Amniotic stem cell (primary cell): ENCODE measurements around the gene FDX2.
"Not testable (repeated sequence)": the region's sequence is repeated elsewhere in the genome, so short reads cannot be mapped to it uniquely, and the experiment has no call there.

Source experiments
- DNase-seq: peaks from one replicate; lab custom pipeline; 2025; lab: John Stamatoyannopoulos, UW

The FDX2 gene

DNA sequence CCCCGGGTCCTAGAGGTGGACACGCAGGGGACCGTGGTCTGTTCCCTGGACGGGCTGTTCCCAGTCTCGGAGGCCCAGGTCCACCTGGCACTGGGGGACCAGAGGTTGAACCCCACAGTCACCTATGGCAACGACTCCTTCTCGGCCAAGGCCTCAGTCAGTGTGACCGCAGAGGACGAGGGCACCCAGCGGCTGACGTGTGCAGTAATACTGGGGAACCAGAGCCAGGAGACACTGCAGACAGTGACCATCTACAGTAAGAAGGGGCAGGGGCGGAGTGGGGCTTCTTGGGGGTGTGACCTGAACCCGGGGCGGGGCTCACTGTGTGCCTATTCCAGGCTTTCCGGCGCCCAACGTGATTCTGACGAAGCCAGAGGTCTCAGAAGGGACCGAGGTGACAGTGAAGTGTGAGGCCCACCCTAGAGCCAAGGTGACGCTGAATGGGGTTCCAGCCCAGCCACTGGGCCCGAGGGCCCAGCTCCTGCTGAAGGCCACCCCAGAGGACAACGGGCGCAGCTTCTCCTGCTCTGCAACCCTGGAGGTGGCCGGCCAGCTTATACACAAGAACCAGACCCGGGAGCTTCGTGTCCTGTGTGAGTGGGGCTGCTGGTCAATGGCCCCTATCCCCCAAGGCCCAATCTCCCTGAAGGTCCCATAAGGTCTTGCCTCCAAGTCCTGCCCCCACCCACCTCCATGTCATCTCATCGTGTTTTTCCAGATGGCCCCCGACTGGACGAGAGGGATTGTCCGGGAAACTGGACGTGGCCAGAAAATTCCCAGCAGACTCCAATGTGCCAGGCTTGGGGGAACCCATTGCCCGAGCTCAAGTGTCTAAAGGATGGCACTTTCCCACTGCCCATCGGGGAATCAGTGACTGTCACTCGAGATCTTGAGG is 31.5 kb downstream of the FDX2 start:
- DNase-seq, result no peak

DNA sequence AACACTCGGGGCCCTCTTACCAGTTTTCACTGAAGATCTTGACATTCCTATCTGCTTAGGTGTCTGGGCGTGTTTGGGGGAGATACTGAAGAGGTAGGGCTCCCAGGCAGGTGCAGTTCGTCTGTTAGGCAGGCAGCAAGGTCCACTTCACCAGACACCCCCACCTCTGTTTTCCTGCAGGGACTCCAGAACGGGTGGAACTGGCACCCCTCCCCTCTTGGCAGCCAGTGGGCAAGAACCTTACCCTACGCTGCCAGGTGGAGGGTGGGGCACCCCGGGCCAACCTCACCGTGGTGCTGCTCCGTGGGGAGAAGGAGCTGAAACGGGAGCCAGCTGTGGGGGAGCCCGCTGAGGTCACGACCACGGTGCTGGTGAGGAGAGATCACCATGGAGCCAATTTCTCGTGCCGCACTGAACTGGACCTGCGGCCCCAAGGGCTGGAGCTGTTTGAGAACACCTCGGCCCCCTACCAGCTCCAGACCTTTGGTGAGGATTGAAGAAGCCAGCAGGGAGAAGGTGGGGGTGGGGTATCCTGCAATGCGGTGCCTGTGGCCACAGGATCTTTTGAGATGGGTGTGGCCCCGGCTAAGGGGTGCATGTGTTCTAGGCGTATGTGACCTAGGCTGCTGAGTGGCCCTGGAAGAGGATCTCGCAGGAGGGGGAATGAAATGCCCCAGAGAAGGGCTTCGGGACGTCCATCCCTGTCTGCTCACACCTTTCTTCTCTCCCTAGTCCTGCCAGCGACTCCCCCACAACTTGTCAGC is 32.3 kb downstream of the FDX2 start:
- no peak for DNase-seq

DNA sequence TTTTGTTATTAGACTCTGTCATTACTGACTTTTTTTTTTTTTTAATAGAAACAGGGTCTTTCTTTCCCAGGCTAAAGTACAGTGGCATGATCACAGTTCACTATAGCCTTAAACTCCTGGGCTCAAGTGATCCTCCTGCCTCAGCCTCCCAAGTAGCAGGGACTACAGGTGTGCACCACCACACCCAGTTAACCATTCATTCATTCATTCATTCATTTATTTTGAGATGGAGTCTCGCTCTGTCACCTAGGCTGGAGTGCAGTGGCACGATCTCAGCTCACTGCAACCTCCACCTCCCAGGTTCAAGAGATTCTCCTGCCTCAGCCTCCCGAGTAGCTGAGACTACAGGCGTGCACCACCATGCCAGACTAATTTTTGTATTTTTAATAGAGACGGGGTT is 33.8 kb downstream of the FDX2 start:
- DNase-seq, result not testable (repeated sequence)

DNA sequence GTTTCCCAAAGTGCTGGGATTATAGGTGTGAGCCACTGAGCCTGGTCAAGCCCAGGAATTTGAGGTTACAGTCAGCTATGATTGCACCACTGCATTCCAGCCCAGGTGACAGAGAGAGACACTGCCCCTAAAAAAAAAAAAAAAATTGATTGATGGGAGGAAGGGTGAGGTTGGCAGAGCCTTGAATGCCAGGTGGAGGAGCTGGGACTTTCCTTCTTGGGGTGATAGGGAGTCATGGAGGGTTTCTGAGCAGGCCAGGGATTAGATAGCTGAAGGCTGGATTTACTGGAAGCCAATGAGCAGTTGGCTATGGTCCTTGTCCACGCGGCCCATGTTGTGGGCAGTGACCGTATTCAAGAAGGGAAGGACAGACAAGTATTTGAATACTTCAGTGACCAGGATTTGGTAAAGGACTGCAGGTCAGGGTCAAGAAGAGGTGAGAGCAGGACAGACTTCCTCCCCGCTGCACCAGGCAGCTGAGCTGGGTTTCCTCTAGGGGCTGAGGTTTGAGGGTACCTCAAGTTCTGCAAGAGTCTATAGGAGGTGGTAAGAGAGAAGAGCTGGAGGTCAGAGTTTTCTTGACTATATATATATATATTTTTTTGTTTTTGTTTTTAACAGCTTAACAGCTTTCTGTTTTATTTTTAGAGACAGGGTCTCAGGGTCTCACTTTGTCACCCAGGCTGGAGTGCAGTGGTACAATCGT is 35.9 kb downstream of the FDX2 start:
- no peak for DNase-seq

DNA sequence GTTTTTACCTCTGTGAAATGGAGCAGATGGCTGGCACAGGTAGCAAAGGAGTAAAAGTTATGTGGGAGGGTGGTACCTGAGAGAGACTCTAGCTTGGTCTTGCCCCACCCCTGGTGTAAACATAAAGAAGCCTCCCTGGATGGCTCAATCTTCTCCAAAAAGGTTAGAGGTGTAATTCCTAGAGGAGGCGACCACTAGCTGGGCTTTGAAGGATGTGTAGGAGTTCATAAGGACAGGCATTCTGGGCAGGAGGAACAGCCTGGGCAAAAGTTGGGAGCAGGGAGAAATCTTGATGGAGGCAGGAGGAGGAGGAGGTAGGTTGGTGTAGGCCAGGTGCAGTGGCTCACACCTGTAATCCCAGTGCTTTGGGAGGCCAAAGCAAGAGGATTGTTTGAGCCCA is 36.9 kb downstream of the FDX2 start:
- no peak for DNase-seq

DNA sequence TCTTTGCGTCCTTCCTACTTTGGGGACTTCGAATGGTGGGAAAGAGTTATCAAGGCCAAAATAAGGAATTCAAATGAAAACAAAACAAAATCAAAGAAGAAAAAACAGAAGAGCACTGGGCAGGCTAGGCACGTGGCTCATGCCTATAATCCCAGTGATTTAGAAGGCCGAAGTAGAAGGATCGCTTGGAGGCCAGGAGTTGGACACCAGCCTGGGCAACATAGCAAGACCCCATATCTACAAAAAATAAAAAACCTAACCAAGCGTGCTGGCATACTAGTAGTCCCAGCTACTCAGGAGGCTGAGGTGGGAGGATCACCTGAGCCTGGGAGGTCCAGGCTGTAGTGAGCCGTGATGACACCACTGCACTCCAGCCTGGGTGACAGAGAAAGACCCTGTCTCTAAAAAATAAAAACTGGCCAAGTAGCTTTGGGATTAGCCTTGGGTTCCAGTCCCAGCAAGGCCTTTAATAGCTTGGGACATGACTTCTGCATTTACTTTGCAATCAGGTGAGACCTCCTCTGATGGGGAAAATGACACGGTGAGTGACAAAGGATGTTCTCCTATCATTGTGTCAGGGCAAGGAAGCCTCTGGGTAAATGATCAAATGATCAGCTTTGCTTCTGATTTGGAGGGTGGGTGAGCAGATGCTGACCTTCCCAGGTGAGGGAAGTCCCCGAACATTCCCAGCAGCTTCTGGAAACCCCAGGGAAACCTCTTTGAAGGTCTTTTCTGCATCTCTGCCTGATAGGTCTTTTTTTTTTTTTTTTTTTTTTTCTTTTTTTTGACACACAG is 37.8 kb downstream of the FDX2 start:
- DNase-seq, result no peak

DNA sequence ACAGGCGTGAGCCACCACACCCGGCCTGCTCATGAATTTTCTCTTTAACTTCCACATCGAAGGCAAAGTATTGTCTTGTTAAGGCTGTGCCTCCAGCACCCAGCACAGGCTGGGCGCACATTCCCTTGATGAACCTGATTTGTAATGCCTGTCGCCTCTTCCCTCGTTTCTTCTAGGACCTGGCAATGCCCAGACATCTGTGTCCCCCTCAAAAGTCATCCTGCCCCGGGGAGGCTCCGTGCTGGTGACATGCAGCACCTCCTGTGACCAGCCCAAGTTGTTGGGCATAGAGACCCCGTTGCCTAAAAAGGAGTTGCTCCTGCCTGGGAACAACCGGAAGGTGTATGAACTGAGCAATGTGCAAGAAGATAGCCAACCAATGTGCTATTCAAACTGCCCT is 41.2 kb downstream of the FDX2 start:
- no peak for DNase-seq

DNA sequence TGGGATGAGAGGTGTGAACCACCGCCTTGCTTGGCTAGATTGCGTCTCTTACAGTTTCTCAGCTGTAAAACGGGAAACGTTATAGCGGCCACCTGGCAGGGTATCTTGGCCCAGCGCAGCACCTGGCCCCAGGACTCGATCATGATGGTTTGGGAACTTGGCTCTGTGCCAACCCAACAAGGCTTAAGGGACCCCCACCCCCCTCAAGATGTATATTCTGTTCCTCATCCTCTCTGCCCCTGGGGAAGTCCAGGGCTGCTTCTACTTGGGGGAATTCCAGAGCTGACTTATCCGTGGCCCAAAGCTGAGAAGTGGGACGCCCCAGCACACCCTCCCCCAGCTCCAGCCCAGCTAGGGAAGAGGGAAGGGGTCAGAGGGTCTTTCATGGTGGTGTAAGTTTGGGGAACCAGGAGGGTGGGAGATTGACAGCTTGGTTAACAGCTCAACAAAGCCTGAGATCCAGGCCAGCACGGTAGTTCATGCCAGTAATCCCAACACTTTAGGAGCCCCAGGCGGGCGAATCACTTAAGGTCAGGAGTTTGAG is 44.2 kb downstream of the FDX2 start:
- no peak for DNase-seq

DNA sequence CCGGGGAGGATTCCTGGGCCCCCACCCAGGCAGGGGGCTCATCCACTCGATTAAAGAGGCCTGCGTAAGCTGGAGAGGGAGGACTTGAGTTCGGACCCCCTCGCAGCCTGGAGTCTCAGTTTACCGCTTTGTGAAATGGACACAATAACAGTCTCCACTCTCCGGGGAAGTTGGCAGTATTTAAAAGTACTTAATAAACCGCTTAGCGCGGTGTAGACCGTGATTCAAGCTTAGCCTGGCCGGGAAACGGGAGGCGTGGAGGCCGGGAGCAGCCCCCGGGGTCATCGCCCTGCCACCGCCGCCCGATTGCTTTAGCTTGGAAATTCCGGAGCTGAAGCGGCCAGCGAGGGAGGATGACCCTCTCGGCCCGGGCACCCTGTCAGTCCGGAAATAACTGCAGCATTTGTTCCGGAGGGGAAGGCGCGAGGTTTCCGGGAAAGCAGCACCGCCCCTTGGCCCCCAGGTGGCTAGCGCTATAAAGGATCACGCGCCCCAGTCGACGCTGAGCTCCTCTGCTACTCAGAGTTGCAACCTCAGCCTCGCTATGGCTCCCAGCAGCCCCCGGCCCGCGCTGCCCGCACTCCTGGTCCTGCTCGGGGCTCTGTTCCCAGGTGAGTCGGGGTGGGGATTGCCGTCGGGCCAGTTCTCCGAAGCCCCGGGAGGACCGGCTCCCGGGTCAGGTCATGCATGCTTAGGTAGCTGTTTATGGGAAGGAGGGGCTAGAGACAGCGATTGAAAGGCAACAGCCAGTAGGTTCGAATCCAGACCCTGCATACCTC is 45.0 kb downstream of the FDX2 start, which contains the start of gene ICAM1:
Gene ICAM1, plus strand, starts transcription at position 505 of the 779 bp plus-strand sequence. Its CDS starts 40 bp downstream, at position 545.
- no peak for DNase-seq

DNA sequence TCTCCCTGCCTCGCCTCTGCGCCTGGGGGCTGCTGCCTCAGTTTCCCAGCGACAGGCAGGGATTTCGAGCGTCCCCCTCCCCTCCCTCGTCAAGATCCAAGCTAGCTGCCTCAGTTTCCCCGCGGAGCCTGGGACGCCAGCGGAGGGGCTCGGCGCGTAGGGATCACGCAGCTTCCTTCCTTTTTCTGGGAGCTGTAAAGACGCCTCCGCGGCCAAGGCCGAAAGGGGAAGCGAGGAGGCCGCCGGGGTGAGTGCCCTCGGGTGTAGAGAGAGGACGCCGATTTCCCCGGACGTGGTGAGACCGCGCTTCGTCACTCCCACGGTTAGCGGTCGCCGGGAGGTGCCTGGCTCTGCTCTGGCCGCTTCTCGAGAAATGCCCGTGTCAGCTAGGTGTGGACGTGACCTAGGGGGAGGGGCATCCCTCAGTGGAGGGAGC is 45.6 kb downstream of the FDX2 start:
- no peak for DNase-seq

DNA sequence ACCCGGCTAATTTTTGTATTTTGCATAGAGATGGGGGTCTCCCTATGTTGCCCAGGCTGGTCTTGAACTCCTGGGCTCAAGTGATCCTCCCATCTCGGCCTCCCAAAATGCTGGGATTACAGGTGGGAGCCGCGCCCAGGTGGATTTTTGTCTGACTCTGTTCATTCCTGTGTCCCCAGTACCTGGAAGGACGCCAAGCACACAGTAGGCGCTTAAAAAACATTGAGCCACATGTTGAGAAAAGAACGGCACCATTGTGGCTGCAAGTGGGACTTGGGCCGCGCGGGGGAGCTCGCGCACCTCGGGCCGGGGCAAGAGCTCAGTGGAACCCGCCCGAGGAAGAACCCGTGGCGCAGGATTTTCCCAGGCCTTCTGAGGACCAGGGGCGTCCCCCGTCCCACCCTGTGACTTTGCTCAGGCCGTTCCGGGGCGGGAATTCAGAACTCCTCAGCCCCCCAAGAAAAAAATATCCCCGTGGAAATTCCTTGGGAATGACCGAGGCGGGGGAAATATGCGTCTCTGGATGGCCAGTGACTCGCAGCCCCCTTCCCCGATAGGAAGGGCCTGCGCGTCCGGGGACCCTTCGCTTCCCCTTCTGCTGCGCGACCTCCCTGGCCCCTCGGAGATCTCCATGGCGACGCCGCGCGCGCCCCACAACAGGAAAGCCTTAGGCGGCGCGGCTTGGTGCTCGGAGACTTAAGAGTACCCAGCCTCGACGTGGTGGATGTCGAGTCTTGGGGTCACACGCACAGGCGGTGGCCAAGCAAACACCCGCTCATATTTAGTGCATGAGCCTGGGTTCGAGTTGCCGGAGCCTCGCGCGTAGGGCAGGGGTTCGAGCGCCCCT is 46.3 kb downstream of the FDX2 start:
- no peak for DNase-seq

DNA sequence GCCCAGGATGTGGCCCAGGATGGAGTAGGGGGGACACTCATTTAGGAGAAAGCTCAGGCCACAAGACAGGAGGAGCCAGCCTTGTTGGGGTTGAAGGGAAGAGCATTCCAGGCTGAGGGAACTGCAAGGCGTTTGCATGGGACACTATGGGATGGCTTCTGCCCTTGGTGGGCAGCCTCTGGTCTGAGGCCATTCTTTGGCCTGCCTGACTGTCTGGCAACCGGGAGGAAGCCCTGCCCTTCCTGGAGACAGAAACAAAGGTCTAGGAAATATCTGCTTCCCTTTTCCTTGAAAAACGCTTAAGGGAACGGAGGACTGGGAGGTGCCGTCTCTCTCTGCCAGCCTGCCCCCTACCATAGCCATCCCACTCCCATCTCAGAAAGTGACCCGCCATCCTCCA is 47.7 kb downstream of the FDX2 start:
- DNase-seq, result no peak

DNA sequence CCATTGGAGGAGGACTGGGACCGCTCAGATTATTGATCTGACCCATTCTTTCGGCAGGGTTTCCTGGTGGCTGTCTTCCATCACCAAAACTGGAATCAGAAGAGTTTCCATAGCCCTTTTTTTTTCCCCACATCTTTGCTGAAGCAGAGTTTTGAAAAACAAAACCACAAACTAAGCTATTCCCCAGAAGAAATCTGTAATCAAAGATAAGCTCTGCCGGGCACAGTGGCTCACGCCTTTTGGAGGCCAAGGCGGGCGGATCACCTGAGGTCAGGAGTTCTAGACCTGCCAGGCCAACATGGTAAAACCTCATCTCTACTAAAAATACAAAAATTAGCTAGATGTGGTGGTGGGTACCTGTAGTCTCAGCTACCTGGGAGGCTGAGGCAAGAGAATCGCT is 49.1 kb downstream of the FDX2 start:
- DNase-seq, result no peak

DNA sequence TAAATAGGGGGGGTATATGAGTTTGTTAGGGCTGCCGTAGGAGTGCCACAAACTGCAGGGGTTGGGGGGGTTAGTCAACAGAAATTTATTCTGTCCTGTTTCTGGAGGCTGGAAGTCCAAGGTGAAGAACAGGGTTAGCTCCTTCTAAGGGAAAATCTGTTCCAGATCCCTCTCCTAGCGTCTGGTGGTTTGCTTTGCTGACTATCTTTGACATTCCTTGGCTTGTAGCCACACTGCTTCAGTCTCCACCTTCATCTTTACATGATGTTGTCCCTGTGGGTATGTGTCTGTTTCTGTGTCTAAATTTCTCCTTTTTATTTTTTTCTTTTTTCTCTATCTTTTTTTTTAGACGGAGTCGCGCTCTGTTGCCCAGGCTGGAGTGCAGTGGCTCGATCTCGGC is 53.0 kb downstream of the FDX2 start:
- DNase-seq, result no peak

DNA sequence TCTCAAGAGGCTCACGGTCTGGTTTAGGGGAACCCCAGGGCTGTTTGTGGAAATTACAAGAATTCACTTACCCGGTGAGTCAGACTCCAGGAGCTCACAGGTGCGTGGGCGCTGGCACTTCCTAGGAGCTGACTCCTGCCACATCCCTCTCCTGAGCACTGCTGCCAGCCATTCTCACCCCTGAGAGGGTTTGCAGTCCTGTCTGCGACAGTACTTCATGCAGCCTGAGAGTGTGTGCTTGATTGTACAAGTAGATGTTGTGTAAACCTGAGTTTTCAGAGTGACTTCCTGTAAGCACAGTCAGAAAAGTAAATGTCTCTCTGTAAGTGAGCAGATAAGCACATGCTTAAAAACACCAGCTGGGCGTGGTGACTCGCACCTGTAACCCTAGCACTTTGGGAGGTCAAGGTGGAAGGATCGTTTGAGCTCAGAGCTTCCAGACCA is 55.7 kb downstream of the FDX2 start:
- DNase-seq, result no peak
